SK-N-SH (cell line): ENCODE data around the gene DGUOK. TPM values are rescaled to one million over a fixed set of nuclear protein-coding genes. Genes with fewer than 3 reads are reported as not detected.

ENCODE experiments used
- CTCF ChIA-PET: fragments of 300-600, 350-600 bp; formaldehyde crosslinking; extraction: SDS; loops from one replicate; lab custom pipeline; 2021; lab: Yijun Ruan, JAX
- POLR2A ChIA-PET: fragments of 350-600 bp; sonication (Branson Sonifier 250); formaldehyde crosslinking; extraction: SDS; loops from one replicate; lab custom pipeline; 2020; ENCODE audit warnings: antibody characterized with exemption, inconsistent platforms; lab: Yijun Ruan, JAX
- DNase-seq: peaks from one replicate; pipeline ENCODE4 v3.0.0; 2012
- H2AFZ ChIP-seq: fragments of 200-600 bp; sonication (generic); 2 replicates; pipeline ENCODE4 v1.8.1; 2016; ENCODE audit warnings: antibody characterized with exemption, mild to moderate bottlenecking, low read depth
- H3F3A ChIP-seq: fragments of 200-600 bp; sonication (generic); replicated peaks from 2 replicates; pipeline ENCODE3; 2016; ENCODE audit warnings: antibody characterized with exemption, mild to moderate bottlenecking; ENCODE audit not compliant: insufficient read depth
- H3K27ac ChIP-seq, 2 experiments: fragments of 200-500 bp in 1 of 2; fragments of 200-600 bp in 1 of 2; sonication (Bioruptor generic) in 1 of 2; sonication (generic), shearing (Covaris generic) in 1 of 2; 2 replicates each; pipeline versions ENCODE4 v1.5.1 to v1.6.1; 2014 to 2016; ENCODE audit warnings: low read depth in 2 of 2, inconsistent platforms in 1 of 2, low read length in 1 of 2, mild to moderate bottlenecking in 1 of 2, mixed read lengths in 1 of 2
- H3K27me3 ChIP-seq: fragments of 200-600 bp; sonication (generic), shearing (Covaris generic); 2 replicates; pipeline ENCODE4 v1.6.1; 2016; ENCODE audit warnings: mixed run types; ENCODE audit not compliant: insufficient read depth
- H3K36me3 ChIP-seq, 2 experiments: fragments of 200-500 bp in 1 of 2; fragments of 200-600 bp in 1 of 2; sonication (Bioruptor generic) in 1 of 2; sonication (generic) in 1 of 2; replicated peaks in 1 of 2; 2 replicates each; pipeline versions ENCODE3 to v1.5.1; 2014 to 2016; ENCODE audit warnings: low read length in 1 of 2, mild to moderate bottlenecking in 1 of 2; ENCODE audit not compliant: insufficient read depth in 2 of 2, control insufficient read depth in 1 of 2
- H3K4me1 ChIP-seq, 2 experiments: fragments of 200-500 bp in 1 of 2; fragments of 200-600 bp in 1 of 2; sonication (Bioruptor generic) in 1 of 2; sonication (generic), shearing (Covaris generic) in 1 of 2; 2 replicates each; pipeline versions ENCODE4 v1.5.1 to v1.6.1; 2014 to 2016; ENCODE audit warnings: low read depth in 1 of 2, low read length in 1 of 2, mixed run types in 1 of 2; ENCODE audit not compliant: insufficient read depth in 2 of 2, control insufficient read depth in 1 of 2
- H3K4me2 ChIP-seq: fragments of 200-600 bp; sonication (generic), shearing (Covaris generic); 2 replicates; pipeline ENCODE4 v1.6.1; 2017; ENCODE audit warnings: mixed run types
- H3K4me3 ChIP-seq, 2 experiments: fragments of 200-500 bp in 1 of 2; fragments of 200-600 bp in 1 of 2; sonication (Bioruptor generic) in 1 of 2; sonication (generic), shearing (Covaris generic) in 1 of 2; 2 replicates each; pipeline versions ENCODE4 v1.5.1 to v1.8.1; 2014 to 2016; ENCODE audit warnings: low read depth in 2 of 2, inconsistent platforms in 1 of 2, low read length in 1 of 2, mild to moderate bottlenecking in 1 of 2, mixed read lengths in 1 of 2, moderate library complexity in 1 of 2
- H3K79me2 ChIP-seq: fragments of 200-600 bp; sonication (generic); 2 replicates; pipeline ENCODE4 v1.8.1; 2017; ENCODE audit warnings: mild to moderate bottlenecking; ENCODE audit not compliant: insufficient read depth
- H3K9ac ChIP-seq: fragments of 200-600 bp; sonication (generic); 2 replicates; pipeline ENCODE4 v1.6.1; 2017; ENCODE audit warnings: mixed run types
- H3K9me2 ChIP-seq: fragments of 200-600 bp; sonication (generic); 2 replicates; pipeline ENCODE4 v1.6.1; 2017; ENCODE audit warnings: mixed run types
- H3K9me3 ChIP-seq: fragments of 200-600 bp; sonication (generic); 2 replicates; pipeline ENCODE4 v1.6.1; 2017; ENCODE audit warnings: mixed run types, mild to moderate bottlenecking, moderate library complexity
- H4K20me1 ChIP-seq: fragments of 200-600 bp; sonication (generic); 2 replicates; pipeline ENCODE4 v1.6.1; 2017; ENCODE audit warnings: mild to moderate bottlenecking, mixed run types; ENCODE audit not compliant: insufficient read depth
- CHD2 ChIP-seq: fragments of 150-350 bp; IDR thresholded peaks from 2 replicates; pipeline ENCODE4 v1.6.1; 2018; ENCODE audit warnings: low read length; ENCODE audit not compliant: partially characterized antibody
- ELF1 ChIP-seq: IDR thresholded peaks from 2 replicates; pipeline ENCODE4 v1.4.0; 2012
- FOSL2 ChIP-seq: IDR thresholded peaks from 2 replicates; pipeline ENCODE4 v1.4.0; 2012; ENCODE audit warnings: low read depth, mild to moderate bottlenecking, moderate library complexity, borderline replicate concordance
- FOXM1 ChIP-seq: IDR thresholded peaks from 2 replicates; pipeline ENCODE4 v1.4.0; 2012; ENCODE audit warnings: low read depth, mild to moderate bottlenecking
- GABPA ChIP-seq: IDR thresholded peaks from 2 replicates; pipeline ENCODE4 v1.4.0; 2012; ENCODE audit warnings: low read depth, mild to moderate bottlenecking
- GATA2 ChIP-seq: sonication (generic); formaldehyde crosslinking; IDR thresholded peaks from 2 replicates; pipeline ENCODE4 v1.5.0; 2020; ENCODE audit warnings: mild to moderate bottlenecking, missing genetic modification reagents
- MEF2A ChIP-seq: IDR thresholded peaks from 2 replicates; pipeline ENCODE4 v1.4.0; 2012; ENCODE audit warnings: low read depth, borderline replicate concordance
- MXI1 ChIP-seq: IDR thresholded peaks from 2 replicates; pipeline ENCODE4 v1.6.1; 2012; ENCODE audit warnings: mild to moderate bottlenecking, low read depth, low read length, improper control_type of control experiment
- NFIC ChIP-seq: IDR thresholded peaks from 2 replicates; pipeline ENCODE4 v1.4.0; 2012; ENCODE audit warnings: borderline replicate concordance
- NRF1 ChIP-seq: IDR thresholded peaks from 2 replicates; pipeline ENCODE4 v1.6.1; 2012; ENCODE audit warnings: low read depth, mild to moderate bottlenecking, low read length
- POLR2AphosphoS5 ChIP-seq: IDR thresholded peaks from 2 replicates; pipeline ENCODE4 v1.6.1; 2012; ENCODE audit warnings: low read depth, low read length
- RAD21 ChIP-seq: IDR thresholded peaks from 2 replicates; pipeline ENCODE4 v1.6.1; 2012; ENCODE audit warnings: mild to moderate bottlenecking, low read length
- RCOR1 ChIP-seq: fragments of 150-350 bp; IDR thresholded peaks from 2 replicates; pipeline ENCODE4 v1.6.1; 2017; ENCODE audit warnings: antibody characterized with exemption, low read length
- RXRA ChIP-seq: IDR thresholded peaks from 2 replicates; pipeline ENCODE4 v1.4.0; 2012; ENCODE audit warnings: low read depth, mild to moderate bottlenecking, borderline replicate concordance
- SIN3A ChIP-seq: IDR thresholded peaks from 2 replicates; pipeline ENCODE4 v1.6.1; 2012; ENCODE audit warnings: low read depth, mild to moderate bottlenecking, low read length, moderate library complexity, borderline replicate concordance
- SMC3 ChIP-seq: IDR thresholded peaks from 2 replicates; pipeline ENCODE4 v1.6.1; 2012; ENCODE audit warnings: low read depth, low read length, improper control_type of control experiment
- TAF1 ChIP-seq: IDR thresholded peaks from 2 replicates; pipeline ENCODE4 v1.6.1; 2012; ENCODE audit warnings: low read depth, mild to moderate bottlenecking, low read length, moderate library complexity, borderline replicate concordance
- YY1 ChIP-seq: IDR thresholded peaks from 2 replicates; pipeline ENCODE4 v1.4.0; 2012; ENCODE audit warnings: low read depth, mild to moderate bottlenecking
- WGBS: methylation state at CpG from one replicate; pipeline ENCODE4 v1.1.6; 2017; ENCODE audit warnings: low lambda C conversion rate; 5-methylcytosine and 5-hydroxymethylcytosine counted together
- polyA plus RNA-seq, 3 experiments: library from polyadenylated mRNA; depleted of rRNA; stranded (reverse); fragments of >200 nt; gene quantifications; 2 replicates each; pipeline ENCODE4 v1.2.3, GENCODE V29; 2012
- TF ChIP-seq, protein P1 (sequence below): fragments of 200-600 bp; sonication (generic); IDR thresholded peaks from 2 replicates; pipeline ENCODE4 v1.6.1; 2017; ENCODE audit warnings: antibody characterized with exemption, mild to moderate bottlenecking, moderate library complexity
- TF ChIP-seq, protein P2 (sequence below): IDR thresholded peaks from 2 replicates; pipeline ENCODE4 v1.4.0; 2012; ENCODE audit warnings: low read depth
- TF ChIP-seq, protein P3 (sequence below): fragments of 150-350 bp; IDR thresholded peaks from 2 replicates; pipeline ENCODE4 v1.6.1; 2016; ENCODE audit warnings: mild to moderate bottlenecking, low read depth, low read length

The DGUOK gene
- polyA plus RNA-seq, 1 of the 3 experiments (the other 2 are of a cell fraction), result 122 TPM

DNA sequence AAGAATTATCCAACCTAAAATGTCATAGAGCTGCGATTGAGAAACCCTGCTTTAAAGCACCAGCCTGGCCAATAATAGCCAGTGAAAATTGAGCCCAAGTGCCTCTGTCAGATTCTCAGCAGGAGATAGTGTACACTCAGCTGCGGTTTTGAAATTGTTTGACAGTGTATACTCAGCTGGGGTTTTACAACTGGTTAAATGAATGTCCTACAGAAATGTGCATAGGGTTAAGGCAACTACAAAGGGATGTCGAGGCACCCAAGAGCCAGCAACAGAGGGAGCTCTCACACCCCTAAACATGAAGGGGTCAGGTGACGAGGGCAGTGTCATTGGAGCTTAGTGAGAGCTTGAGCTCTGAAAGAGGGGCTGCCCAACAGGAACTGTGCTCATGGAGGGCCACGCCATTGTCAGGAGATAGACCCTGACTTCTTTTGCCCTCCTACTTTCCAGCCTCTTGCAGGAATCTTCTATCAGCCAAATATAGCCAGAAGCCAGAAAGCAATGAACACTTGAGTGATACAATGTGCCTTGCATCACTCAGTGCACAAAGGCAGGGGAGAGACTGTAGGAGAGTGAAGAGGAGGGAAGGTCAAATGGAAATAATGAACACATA, 18.7 kb upstream of the DGUOK start:
- H3K27ac ChIP-seq, result no peak overlapping the region
- 0 out of 2 replicates have a peak, but pooled peaks cover 3% of the 10 kb centered on the region for H3K9me2 ChIP-seq
- DNase-seq, result no peak
- POLR2A ChIA-PET, result no interaction called here
- no peaks in the 10 kb centered on the region for H3K36me3 ChIP-seq
- TF ChIP-seq, protein P1, sequence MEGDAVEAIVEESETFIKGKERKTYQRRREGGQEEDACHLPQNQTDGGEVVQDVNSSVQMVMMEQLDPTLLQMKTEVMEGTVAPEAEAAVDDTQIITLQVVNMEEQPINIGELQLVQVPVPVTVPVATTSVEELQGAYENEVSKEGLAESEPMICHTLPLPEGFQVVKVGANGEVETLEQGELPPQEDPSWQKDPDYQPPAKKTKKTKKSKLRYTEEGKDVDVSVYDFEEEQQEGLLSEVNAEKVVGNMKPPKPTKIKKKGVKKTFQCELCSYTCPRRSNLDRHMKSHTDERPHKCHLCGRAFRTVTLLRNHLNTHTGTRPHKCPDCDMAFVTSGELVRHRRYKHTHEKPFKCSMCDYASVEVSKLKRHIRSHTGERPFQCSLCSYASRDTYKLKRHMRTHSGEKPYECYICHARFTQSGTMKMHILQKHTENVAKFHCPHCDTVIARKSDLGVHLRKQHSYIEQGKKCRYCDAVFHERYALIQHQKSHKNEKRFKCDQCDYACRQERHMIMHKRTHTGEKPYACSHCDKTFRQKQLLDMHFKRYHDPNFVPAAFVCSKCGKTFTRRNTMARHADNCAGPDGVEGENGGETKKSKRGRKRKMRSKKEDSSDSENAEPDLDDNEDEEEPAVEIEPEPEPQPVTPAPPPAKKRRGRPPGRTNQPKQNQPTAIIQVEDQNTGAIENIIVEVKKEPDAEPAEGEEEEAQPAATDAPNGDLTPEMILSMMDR, result peak; percentile 15; the same call in 1 of the 2 replicates
- TF ChIP-seq RAD21, result peak; percentile 47; the same call in 1 of the 2 replicates
- TF ChIP-seq, protein P2, sequence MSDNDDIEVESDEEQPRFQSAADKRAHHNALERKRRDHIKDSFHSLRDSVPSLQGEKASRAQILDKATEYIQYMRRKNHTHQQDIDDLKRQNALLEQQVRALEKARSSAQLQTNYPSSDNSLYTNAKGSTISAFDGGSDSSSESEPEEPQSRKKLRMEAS, result no peak
- 0 out of 2 replicates have a peak, but pooled peaks have one; percentile 11 for TF ChIP-seq SMC3
- TF ChIP-seq, all 33 proteins: peak for 3
- Histone ChIP-seq H3K4me2 (no peak overlapping the region), H3K27me3 (no peaks in the 10 kb centered on the region; the same call in 1 of the 2 replicates), H3K79me2 (no peaks in the 10 kb centered on the region), H4K20me1 (no peaks in the 10 kb centered on the region), H2AFZ (no peak overlapping the region), H3K9ac (no peak overlapping the region), H3K4me3 (no peak overlapping the region), H3K4me1 (peaks cover 0 to 7% of the 10 kb centered on the region in 2 experiments; a peak in 1 of 4 replicates), H3K9me3 (no peaks in the 10 kb centered on the region), H3F3A (no peaks in the 10 kb centered on the region)
- CTCF ChIA-PET, result interaction anchor here (0.9 to 1.9 kb wide), 3 partner anchors 11 to 342 kb away, joined by 3 to 4 read pairs (median 4); no protein-coding TSS in a partner anchor
- WGBS, result 61% methylated on average over 5 of the region's 5 CpGs

DNA sequence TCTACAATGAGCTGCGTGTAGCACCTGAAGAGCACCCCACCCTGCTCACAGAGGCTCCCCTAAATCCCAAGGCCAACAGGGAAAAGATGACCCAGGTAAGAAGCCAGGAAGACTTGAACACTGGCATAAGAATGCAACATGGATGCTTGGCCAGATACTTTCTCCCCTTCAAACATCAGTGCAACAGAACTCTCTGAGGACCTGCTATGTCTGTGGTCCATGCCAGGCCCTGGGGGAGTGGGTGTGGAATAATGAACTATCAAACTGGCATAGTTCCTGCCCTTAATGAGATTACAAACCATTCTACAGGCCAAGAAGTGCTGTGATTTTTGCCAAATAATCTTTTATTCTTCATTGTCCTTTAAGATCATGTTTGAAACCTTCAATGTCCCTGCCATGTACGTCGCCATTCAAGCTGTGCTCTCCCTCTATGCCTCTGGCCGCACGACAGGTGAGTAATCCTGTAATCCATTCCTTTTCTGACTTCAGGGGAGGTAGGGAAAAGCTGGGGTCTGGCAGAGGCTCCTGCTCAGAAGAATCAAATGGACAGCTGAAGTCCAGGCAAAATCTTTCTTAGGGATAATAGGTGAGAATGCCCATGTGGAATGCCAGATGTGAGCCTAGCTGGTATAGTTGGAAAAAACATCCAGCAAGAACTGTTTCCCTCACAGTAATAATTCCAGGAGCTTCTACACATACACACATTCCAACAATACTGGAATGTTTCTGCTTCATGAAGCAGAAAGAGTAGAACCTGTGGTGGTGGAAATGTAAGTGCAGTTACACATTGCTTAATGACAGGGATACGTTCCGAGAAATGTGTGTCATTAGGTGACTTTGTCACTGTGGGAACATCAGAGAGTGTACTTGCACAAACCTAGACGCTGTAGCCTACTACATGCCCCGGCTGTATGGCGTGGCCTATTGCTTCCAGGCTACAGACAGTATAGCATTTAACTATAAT, 17.7 kb upstream of the DGUOK start:
- Histone ChIP-seq H3K27me3 (no peaks in the 10 kb centered on the region), H3K9me3 (no peaks in the 10 kb centered on the region), H3K9ac (no peak overlapping the region)
- TF ChIP-seq, protein P2, result no peak
- no peak for TF ChIP-seq TAF1
- TF ChIP-seq POLR2AphosphoS5, result no peak
- TF ChIP-seq MXI1, result no peak
- no peak for TF ChIP-seq ELF1
- no peak for TF ChIP-seq RXRA
- TF ChIP-seq RCOR1, result no peak
- no peak for TF ChIP-seq MEF2A
- TF ChIP-seq YY1, result no peak
- TF ChIP-seq NRF1, result no peak
- no peak for TF ChIP-seq FOXM1
- no peak for TF ChIP-seq SIN3A
- TF ChIP-seq CHD2, result no peak
- TF ChIP-seq GATA2 (CRISPR knock-in tag), result no peak
- no peak for TF ChIP-seq GABPA
- no peak for TF ChIP-seq FOSL2
- TF ChIP-seq NFIC, result no peak
- TF ChIP-seq, protein P3, sequence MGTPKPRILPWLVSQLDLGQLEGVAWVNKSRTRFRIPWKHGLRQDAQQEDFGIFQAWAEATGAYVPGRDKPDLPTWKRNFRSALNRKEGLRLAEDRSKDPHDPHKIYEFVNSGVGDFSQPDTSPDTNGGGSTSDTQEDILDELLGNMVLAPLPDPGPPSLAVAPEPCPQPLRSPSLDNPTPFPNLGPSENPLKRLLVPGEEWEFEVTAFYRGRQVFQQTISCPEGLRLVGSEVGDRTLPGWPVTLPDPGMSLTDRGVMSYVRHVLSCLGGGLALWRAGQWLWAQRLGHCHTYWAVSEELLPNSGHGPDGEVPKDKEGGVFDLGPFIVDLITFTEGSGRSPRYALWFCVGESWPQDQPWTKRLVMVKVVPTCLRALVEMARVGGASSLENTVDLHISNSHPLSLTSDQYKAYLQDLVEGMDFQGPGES, result no peak
- TF ChIP-seq, all 33 proteins: peak for 0
- Histone ChIP-seq H3K4me2 (no peak overlapping the region), H4K20me1 (no peaks in the 10 kb centered on the region), H3K9me2 (0 out of 2 replicates have a peak, but pooled peaks cover 3% of the 10 kb centered on the region), H3K79me2 (no peaks in the 10 kb centered on the region), H2AFZ (no peak overlapping the region), H3K36me3 (no peaks in the 10 kb centered on the region), H3F3A (no peaks in the 10 kb centered on the region), H3K4me3 (no peak overlapping the region), H3K4me1 (peaks cover 0 to 7% of the 10 kb centered on the region in 2 experiments; a peak in 1 of 4 replicates), H3K27ac (no peak overlapping the region)
- WGBS, result 83% methylated on average over 10 of the region's 10 CpGs
- no peak for DNase-seq
- POLR2A ChIA-PET, result no interaction called here
- CTCF ChIA-PET, result interaction anchor here (1.8 to 1.9 kb wide), 2 partner anchors 12 to 341 kb away, joined by 4 read pairs; no protein-coding TSS in a partner anchor
